C1 segment of cervical spinal cord (tissue), 14 donors: Measurements from ENCODE around the gene ZBTB20.

ENCODE experiments used
- DNase-seq, 14 donors: peaks; one replicate each; lab custom pipeline; 2025; lab: John Stamatoyannopoulos, UW

The ZBTB20 gene

DNA sequence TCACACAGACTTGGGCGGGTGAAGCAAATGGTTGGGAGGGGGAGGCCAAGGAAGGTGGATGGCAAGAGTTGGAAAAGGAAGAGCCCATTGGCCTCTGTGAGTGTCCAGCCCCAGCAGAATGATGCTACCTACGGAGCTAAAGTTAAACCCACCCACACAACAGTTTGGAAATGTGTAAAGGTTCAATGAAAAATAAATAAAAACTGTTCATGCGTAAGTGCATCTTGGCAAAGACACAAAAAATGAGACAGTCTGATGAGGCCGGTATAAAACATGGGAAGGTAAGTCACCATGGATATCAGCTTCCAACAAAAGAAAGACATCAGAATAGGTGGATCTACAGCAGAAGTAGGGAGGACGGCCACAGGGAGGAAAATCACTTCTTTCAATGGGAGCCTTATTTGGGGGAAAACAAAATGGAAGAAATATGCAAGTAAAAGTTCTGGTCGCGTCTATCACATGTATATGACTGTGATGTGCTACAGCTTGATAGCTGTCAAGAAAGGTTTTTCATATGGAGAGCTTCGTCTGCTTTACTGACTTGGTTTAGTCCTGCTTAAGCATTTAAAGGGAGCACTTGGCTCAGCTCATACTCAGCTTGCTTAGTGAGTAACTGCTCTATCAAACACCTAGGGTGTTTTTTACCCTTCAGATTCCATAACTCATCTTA, 770.4 kb downstream of the ZBTB20 start:
- DNase-seq, result no peak

DNA sequence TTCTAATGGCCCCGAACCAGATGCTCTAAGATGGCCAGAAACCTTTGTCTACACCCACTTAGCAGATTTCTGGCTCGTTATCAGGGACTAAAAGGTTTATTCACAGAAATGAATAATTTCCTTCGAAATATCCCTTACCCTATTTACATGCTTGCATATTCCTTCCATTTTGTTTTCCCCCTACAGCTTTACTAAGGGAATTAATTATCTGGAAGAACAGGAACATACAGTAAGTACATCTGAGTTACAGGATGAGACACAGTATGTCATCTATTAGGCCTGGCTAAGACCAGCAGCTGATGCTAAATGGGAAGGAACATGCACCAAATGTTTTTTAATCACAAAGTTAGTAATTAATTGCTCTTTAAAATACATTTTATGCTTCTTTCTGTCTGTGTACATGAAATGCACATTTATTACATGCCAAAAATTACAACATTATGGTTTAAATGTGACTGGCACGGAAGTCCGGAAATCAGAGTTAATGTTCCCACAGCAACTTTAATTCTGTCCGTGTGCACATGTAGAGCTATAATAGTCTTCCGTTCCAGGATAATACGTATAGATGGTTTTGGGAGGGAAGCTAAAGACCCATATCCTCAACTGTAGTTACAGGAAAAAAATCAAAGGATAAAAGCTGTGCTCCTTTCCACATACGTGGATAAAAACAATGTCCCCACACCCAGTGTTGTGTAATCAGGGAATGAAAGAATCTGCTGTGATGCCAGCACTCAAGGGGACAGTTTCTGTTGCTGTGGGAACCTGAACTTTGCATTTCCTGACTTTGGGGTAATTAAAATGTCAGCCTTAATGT, 771.3 kb downstream of the ZBTB20 start:
- no peak for DNase-seq

DNA sequence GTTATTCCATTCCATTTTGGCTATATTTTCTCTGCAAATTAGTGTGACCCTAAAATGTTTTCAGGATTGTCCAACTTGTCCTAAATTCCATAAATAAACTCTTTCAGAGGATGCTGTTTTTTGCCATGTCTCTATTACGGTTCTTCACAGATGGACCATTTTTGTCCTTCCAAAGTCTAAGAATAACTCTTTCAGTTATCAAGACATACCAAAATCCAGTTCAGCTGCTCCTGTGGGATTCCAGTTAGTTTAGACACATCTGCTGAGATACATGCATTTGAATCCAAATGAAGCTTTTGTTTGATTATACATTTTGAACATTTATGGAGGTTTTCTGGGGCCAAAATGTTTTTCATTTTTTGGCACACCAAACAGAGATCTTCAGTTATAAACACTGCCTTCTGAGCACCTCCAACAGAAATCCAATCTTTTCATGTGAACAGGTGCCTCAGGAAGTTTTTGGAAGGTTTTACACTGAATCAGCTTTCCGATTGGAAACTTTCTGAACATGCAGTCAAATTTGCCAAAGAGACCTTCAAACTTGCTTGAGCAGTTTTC, 772.6 kb downstream of the ZBTB20 start:
- DNase-seq, result no peak

- DNase-seq, result no peak
Observed at GRCh38 chr3:114370537-114371174, 776.4 kb downstream of the ZBTB20 start.

DNA sequence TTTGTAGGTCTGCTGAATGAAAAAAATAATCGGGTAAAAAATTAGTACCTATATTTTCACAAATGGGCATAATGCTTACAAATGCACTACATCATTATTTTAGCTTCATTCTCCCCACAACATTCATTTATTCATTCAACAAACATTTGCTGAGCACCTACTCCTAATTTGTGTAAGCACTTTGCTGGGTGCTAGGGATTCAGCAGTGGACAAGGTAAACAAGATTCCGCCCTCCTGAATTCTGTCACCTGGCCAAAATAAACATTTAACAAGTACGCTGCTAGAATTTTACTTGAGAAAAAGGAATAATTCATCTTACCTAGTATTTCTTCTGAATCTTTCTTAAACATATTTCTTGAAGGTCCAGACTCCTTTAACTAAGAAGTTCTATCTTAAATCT, 781.2 kb downstream of the ZBTB20 start:
- no peak for DNase-seq

GRCh38 chr3:114364806-114365654, 782.1 kb downstream of the ZBTB20 start:
- peak in 4 of 14 donors; percentile 11 to 53 (median 26) for DNase-seq

DNA sequence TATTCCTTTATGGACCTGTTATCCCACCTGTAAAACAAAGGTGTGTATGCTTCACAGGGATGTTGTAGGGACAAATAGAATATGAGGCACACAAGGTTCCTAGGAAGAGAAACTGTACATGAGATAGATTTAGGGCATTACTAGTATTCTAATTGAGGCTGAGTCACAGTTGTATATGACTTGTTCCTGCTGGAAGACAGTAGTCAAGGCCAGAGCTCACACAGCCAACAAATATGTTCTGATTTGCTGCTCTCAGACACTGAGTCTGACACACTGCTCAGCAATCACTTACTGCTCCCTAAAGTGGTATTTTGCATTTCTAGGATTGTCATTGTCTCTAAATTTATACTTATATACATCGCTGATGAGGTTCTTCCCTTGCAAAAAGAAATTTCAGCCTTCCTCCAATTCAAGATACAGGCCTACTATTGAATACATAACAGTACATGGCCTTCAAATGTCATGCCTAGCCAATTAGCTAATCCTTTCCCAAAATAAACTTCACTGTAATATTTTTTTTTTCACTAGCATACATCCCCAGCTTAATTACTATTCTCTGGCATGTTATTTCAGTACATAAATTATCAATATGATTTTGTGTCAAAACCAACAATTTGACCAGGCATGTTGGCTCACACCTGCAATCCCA, 783.4 kb downstream of the ZBTB20 start:
- no peak for DNase-seq

DNA sequence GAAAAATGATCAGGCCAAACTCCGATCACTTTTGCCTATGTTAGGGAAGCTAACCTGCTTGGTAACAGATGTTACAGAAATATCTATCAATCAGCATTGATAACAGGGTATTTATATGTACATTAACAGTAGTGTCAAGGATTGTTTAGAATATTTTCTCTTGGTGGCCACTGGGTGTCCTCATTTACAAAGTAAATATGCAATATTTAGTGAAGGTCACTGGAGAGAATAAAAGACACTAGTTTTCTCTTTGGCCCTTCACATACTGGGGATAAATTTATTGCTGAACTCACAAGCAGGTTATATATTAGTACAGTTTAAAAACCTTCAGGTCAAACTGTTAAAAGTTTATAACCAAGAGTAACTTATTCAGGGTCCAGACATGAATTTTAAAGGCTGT, 784.3 kb downstream of the ZBTB20 start:
- peak in 1 of 14 donors; percentile 17 for DNase-seq

GRCh38 chr3:114361391-114361790, 785.7 kb downstream of the ZBTB20 start:
- DNase-seq, result no peak

DNA sequence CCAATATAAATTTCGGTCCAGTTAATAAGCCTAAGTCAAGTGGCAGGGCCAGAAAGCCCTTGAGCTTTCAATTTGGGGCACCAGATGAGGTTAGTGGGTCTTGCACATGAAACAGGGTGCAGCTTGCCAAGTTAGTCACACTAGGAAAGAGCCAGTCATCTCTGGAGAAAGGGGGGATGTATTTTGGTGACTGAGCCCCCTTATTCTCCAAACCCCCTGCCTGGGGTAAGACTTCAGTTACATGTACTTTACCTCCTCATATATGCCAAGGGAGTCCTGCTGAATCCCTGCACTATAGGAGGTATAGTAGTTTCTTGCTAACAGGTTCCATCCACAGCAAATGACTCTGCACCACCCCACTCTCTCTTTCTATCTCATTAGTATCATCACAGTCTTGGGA, 790.6 kb downstream of the ZBTB20 start:
- DNase-seq, result no peak

DNA sequence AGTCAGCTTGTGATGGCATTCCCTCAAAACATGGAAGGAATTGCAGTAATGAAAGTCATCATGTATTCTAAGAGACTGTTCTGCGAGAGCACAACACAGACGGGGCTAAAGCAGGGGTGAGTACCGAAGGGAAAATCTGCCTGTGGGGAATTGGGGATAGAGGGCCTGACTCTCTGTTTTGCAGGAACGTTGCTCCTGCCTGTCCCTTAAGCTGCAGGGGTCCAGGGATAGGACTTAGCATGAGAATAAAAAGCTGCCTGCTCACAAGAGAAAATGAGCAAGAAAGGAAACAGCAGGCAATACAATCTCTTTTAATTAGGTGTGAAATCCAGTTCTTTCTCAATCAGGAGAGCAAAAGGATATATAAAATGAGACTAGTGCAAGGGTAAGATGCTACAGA, 791.0 kb downstream of the ZBTB20 start:
- DNase-seq, result no peak

DNA sequence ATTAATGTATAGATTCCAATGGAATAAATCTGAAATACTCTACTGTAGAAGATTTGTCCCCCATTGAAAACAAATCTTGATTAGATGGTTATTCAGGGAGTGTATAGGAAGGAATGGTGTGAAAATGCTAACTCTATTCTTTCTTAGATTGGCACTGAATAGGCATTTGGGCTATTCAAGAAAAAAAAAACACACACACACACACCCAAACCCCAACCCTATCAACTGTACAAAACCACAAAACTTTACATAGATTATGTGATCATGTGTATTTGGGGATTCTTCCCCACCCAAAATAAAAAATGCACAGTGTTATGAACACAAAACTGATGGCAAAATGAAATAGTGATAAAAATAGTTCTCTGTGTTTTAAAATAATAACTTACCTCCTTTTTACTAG, 791.4 kb downstream of the ZBTB20 start:
- no peak for DNase-seq

- no peak for DNase-seq
Observed at GRCh38 chr3:114351822-114352145, 795.3 kb downstream of the ZBTB20 start.

- DNase-seq, result no peak
Observed at GRCh38 chr3:114351123-114351821, 795.8 kb downstream of the ZBTB20 start.

GRCh38 chr3:114350690-114351089, 796.4 kb downstream of the ZBTB20 start:
- DNase-seq, result no peak

- no peak for DNase-seq
Observed at GRCh38 chr3:114350271-114350670, 796.8 kb downstream of the ZBTB20 start.

DNA sequence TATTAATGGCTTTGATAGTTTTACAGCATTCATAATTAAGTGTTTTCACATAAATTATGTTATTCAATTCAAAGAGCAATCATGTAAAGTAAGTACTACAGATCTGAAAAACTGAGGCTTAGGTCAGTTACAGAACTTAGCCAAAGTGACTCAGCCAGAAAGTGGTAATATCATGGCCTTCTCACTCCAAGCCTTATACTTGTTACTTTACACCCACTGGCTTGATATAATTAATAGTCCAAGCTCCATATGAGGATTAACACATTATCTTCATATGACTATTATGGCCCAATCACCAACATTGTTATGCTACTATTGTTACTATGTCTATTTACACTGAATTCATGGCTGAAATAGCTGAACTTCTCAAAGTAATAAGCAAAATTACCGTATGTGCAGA, 802.6 kb downstream of the ZBTB20 start:
- DNase-seq, result no peak

DNA sequence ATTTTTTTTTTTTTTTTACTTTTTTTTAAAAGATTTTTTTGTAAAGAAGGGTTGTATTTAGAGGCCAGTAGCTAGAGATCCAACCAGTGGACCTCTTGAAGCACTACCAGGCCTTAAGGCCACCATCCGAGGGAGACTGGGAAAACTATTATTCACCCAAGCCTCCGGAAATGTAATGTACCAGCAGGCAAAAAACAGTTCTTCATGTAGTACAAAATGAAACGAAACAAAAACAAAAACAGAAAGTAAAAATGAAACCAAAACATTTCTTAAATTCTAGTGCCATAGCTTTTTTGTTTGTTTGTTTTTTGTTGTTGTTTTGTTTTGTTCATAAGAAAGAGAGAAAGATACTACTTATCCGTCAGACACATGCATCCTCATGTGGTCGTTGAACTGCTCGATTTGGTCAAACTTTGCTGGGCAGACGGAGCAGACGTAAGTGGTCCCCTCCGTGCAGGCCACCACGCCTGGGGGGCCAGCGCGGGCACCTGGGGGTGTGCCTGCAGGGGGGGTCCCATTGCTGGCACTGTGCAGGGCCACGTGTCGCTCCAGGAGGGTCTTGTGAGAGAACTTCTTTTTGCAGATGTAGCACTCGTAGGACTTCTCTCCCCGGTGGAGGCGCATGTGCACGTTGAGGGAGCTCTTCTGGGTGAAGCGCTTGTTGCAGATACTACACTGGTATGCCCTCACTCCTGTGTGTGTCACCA, 808.3 kb downstream of the ZBTB20 start:
- no peak for DNase-seq

DNA sequence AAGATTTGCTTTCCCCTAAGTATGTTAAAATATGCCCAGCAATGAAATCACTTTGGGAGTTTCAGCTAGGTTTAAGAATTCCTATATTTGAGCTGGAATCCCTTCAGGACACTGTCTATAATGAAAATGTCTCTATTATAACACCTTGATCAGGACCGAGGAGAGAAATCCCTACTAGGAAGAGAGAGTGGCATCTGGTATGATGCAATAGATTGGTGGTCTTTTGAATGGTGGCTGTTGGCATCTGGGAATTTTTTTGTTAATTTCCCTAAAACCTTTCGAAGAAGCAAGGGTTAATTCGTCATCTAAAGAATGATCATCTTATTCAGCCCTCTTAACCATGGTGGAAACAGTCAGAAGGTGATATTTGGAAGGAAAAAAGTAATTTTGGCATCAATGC, 810.2 kb downstream of the ZBTB20 start:
- DNase-seq, result no peak
